MG63 (cell line): ENCODE data around the gene MYOCD. TPM values are rescaled to one million over a fixed set of nuclear protein-coding genes. Genes with fewer than 3 reads are reported as not detected.

Source experiments
- DNase-seq: peaks from one replicate; pipeline ENCODE4 v3.0.0-alpha.2; 2020
- H3K27me3 ChIP-seq: fragments of 250-450 bp; sonication (Bioruptor Pico); 2 replicates; pipeline ENCODE4 v1.5.1; 2020; ENCODE audit warnings: mild to moderate bottlenecking, moderate library complexity
- H3K36me3 ChIP-seq: fragments of 250-450 bp; sonication (Bioruptor Pico); 2 replicates; pipeline ENCODE4 v1.5.1; 2020; ENCODE audit warnings: mild to moderate bottlenecking, moderate library complexity
- H3K4me3 ChIP-seq: fragments of 250-450 bp; sonication (Bioruptor Pico); 2 replicates; pipeline ENCODE4 v1.5.1; 2020; ENCODE audit warnings: mild to moderate bottlenecking, moderate library complexity
- H3K9me3 ChIP-seq: fragments of 250-450 bp; sonication (Bioruptor Pico); 2 replicates; pipeline ENCODE4 v1.5.1; 2020; ENCODE audit warnings: mild to moderate bottlenecking, moderate library complexity
- total RNA-seq: library from RNA; depleted of rRNA; stranded (reverse); fragments of >200 nt; shearing (Covaris generic); gene quantifications from 2 replicates; pipeline ENCODE4 v1.2.3, GENCODE V29; 2014; ENCODE audit warnings: low replicate concordance; rRNA removed

The MYOCD gene, protein sequence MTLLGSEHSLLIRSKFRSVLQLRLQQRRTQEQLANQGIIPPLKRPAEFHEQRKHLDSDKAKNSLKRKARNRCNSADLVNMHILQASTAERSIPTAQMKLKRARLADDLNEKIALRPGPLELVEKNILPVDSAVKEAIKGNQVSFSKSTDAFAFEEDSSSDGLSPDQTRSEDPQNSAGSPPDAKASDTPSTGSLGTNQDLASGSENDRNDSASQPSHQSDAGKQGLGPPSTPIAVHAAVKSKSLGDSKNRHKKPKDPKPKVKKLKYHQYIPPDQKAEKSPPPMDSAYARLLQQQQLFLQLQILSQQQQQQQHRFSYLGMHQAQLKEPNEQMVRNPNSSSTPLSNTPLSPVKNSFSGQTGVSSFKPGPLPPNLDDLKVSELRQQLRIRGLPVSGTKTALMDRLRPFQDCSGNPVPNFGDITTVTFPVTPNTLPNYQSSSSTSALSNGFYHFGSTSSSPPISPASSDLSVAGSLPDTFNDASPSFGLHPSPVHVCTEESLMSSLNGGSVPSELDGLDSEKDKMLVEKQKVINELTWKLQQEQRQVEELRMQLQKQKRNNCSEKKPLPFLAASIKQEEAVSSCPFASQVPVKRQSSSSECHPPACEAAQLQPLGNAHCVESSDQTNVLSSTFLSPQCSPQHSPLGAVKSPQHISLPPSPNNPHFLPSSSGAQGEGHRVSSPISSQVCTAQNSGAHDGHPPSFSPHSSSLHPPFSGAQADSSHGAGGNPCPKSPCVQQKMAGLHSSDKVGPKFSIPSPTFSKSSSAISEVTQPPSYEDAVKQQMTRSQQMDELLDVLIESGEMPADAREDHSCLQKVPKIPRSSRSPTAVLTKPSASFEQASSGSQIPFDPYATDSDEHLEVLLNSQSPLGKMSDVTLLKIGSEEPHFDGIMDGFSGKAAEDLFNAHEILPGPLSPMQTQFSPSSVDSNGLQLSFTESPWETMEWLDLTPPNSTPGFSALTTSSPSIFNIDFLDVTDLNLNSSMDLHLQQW
- 0.10 TPM in 1 of 2 replicates, not detected in the other for total RNA-seq

DNA sequence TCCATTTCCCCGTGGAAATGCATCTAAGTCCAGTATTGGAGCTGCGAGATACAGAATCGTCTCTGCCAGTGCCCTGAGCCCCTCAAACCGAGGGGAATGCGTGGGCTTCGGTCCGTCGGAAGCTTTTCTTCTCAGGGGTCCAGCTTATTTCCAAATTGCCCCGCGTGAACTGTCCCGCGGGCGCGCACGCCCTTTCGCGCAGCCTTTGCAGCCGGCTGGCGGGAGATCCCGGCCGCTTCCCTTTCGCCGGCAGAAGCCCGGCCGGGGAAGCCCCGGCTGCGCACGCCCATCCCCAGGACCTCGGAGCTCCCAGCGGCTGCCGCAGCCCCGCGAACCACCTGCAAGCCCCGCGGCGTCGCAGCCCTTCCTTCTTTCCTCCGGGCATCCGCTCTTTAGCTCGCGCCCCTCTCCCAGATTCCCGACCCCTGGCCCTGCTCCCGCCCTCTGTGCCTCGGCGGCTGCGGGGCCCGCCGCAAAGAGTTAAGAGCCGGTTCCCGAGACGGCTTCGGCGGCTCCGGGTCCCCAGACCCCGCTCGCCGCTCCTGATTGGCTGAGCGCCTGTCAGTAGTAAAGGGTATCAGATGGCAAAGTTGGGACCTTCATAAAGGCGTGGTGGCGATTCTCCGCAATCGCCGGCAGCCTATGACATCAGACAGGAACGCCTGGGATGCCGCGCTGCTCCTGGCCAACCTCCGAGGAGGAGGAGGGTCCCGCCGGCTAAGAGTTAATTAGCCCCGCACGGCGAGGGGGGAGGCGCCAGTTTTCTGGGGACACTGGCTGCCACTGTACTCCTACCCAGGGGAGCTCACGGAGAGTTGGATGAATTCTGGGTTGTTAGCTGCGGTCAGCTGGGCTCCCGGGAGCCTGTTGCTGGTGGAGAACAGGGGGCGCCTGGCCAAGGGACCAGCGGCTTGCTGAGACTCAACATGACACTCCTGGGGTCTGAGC is at the start of gene MYOCD:
TSS of gene MYOCD (plus strand) at position 628 of the 948 bp plus-strand sequence. CDS start at position 927, 299 bp downstream.
- no peaks in the 10 kb centered on the region for H3K36me3 ChIP-seq
- H3K9me3 ChIP-seq, result no peaks in the 10 kb centered on the region
- peak within 1 kb of the TSS; percentile 55 for H3K4me3 ChIP-seq
- peak; percentile 53 for DNase-seq
- no peaks in the 10 kb centered on the region for H3K27me3 ChIP-seq

DNA sequence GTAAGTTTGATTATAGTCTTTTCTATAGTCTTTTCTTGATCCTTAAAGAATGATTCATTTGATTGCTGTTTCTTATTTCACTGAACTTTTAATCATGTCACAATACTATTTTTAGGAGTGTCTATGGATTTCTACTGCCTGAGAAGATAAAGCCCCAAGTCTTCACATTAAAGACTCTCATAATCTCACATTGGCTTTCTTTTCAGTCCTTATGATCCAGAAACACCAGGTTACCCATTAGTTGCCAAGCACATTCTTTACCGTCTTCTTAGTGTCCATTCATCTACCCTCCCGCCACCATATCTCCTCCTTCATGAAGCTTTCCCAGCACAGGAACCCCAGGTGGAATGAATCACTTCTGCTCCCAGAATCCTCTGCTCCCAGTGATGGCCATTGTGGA is 49.5 kb upstream of the MYOCD start:
- DNase-seq, result no peak
- no peaks in the 10 kb centered on the region for H3K36me3 ChIP-seq
- H3K27me3 ChIP-seq, result no peaks in the 10 kb centered on the region
- H3K9me3 ChIP-seq, result no peaks in the 10 kb centered on the region
- no peak overlapping the region for H3K4me3 ChIP-seq

DNA sequence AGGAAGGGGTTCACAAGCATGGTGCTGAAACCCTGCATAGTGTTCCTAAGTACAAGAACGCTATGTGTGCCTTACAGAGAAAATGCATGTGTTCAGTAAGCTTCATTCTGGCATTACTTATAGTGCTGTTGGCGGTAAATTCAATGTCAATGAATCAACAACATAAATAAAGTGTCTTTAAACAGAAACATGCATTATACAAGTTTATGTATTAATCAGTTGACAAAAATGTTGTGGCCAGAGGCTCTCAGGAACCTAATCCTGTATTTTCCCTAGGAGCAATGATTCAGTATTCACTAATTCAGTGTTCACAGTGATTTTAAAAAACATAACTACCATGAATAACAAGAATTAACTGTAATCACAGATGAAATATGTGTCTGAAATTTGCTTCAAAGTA is 47.1 kb upstream of the MYOCD start:
- no peaks in the 10 kb centered on the region for H3K9me3 ChIP-seq
- DNase-seq, result no peak
- H3K36me3 ChIP-seq, result no peaks in the 10 kb centered on the region
- no peak overlapping the region for H3K4me3 ChIP-seq
- H3K27me3 ChIP-seq, result no peaks in the 10 kb centered on the region

DNA sequence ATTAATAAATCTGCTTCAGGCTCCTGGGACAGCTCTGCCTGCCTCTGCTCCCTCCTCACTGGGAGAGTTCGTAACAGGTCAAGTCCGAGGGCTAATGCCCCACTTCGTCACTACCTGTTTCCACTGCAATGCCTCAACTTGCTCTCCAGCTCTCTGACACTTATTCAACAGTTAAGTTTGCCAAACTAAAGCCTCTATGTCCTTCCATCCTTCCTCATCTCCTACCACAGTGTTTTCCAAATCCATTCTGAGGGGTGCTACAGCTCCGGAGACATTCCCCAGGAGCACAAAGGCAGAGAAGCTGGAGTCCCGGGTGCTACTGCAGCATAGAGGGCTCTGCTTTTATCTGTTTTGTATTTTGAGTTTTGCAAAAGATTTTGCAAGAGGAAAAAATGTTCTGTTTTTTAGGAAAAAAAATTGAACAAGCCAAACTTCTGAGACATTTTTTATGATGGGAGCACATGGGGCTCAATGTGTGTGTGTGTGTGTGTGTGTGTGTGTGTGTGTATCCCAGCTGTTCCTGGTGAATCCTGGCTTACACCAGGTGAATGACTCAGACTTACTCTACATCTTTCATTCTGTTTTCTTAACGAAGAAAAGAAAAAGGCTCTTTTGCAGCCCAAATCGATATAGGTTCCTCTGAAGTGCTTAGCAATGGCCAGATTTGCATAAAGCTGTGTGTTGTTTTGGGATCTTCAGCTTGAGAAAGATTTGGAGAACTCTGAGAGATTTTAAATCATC is 46.1 kb upstream of the MYOCD start:
- no peaks in the 10 kb centered on the region for H3K9me3 ChIP-seq
- no peaks in the 10 kb centered on the region for H3K36me3 ChIP-seq
- no peak overlapping the region for H3K4me3 ChIP-seq
- no peak for DNase-seq
- no peaks in the 10 kb centered on the region for H3K27me3 ChIP-seq

DNA sequence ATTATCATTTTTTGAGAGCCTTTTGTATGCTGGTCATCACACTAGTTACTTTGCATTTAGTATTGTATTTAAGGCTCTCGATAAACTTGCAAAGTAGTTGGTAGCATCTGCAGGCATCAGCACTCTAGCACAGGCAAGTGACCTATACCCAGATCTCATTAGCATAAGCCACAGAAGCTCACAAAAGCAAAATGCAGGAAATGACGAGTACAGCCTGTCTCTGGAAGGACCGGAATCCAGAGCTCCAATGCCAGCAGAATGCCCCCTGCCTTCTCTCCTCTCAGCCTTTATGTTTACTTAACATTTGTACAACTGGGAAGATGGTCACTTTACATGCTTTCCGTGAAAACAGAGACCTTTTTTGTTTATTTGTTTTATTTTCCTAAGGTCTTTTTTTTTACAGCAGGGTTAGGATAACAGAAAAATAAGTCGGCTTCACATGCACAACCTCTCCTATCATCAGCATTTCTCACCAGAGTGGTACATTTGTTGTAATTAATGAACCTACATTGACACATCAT is 45.4 kb upstream of the MYOCD start:
- peak; percentile 62 for DNase-seq
- Histone ChIP-seq H3K27me3 (no peaks in the 10 kb centered on the region), H3K4me3 (no peak overlapping the region), H3K9me3 (no peaks in the 10 kb centered on the region), H3K36me3 (no peaks in the 10 kb centered on the region)

DNA sequence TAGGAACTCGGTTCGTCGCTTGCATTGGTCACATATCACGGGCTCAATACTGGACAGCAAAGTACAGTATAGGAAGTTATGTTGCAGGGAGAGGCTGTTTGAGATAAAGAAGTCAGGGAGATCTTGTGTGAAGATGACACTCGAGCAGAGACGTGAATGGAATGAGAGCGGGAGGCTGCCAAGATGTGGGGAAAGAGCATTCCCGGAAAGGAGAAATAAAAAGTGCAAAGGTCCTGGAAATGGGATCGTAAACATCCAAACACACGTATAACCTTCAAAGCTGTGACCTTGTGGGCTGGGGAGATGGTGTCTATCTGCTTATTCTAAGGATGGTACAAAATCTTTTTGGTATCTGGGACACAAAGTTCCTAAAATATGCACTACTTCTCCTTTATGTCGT is 43.0 kb upstream of the MYOCD start:
- Histone ChIP-seq H3K4me3 (no peak overlapping the region), H3K36me3 (no peaks in the 10 kb centered on the region), H3K27me3 (no peaks in the 10 kb centered on the region), H3K9me3 (no peaks in the 10 kb centered on the region)
- no peak for DNase-seq

DNA sequence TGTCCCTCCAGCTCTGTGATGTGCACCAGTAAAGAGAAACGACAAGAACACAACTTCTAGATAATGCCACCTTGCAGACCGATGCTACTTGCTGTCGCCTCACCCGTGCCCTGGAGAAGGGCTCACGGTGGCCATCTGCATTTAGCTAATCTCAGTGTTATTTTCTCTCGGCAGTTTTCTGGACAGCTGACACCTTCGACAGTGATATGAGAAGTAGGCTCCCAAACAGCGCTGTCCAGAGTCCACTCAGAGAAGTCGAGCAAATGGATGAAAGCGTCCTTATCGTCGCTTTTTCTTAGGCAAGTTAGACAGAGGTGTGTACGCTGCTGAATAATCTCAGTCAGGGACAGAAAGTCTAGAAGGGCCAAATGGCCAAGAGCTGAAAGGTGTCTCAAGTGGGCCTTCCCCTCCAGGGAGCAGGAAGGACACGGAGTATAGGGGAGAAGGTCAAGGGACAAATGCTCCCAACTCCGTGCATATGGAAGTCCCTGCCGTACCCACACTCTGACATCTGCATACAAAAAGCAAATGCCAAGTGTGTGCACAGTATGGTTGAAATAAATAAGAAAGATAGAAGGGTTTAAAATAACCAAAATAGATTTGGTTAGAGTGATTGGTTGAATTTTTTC is 42.4 kb upstream of the MYOCD start:
- Histone ChIP-seq H3K4me3 (no peak overlapping the region), H3K27me3 (no peaks in the 10 kb centered on the region), H3K36me3 (no peaks in the 10 kb centered on the region), H3K9me3 (no peaks in the 10 kb centered on the region)
- no peak for DNase-seq

DNA sequence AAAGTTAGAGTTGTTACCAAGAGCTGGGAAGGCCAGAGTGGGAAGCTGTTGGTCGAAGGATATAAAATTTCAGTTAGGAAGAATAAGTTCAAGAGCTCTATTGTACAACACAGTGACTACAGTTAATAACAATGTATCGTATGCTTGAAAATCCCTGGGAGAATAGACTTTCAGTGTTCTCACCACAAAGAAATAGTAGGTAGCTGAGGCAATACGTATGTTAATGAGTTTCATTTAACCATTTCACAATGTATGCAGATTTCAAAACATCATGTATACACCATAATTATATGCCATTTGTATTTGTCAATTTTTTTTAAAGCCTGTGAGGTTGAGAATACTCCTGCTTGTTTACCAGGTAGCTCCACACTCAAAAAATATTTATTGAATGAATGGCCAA is 41.5 kb upstream of the MYOCD start:
- H3K27me3 ChIP-seq, result no peaks in the 10 kb centered on the region
- no peaks in the 10 kb centered on the region for H3K36me3 ChIP-seq
- H3K9me3 ChIP-seq, result no peaks in the 10 kb centered on the region
- H3K4me3 ChIP-seq, result no peak overlapping the region
- DNase-seq, result no peak

DNA sequence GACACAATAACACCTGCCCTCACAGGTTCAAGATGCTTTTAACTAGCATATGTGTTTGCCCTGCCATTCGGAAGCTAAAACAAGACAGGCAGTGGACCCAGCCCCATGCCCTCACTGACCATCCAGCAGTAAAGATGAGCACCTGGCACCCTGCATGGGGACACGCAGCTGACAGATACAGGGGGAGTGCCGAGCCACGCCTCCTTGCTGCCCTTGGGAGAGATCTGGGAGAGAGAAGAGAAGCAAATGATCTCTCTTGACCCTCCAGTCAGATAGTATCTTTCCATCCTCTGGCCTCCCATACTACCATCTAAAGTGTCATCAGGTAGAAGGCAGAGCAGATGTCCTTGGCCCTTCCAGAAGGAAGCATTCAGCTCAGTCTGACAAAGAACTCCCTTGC is 40.6 kb upstream of the MYOCD start:
- H3K4me3 ChIP-seq, result no peak overlapping the region
- H3K9me3 ChIP-seq, result no peaks in the 10 kb centered on the region
- H3K36me3 ChIP-seq, result no peaks in the 10 kb centered on the region
- no peak for DNase-seq
- H3K27me3 ChIP-seq, result no peaks in the 10 kb centered on the region

DNA sequence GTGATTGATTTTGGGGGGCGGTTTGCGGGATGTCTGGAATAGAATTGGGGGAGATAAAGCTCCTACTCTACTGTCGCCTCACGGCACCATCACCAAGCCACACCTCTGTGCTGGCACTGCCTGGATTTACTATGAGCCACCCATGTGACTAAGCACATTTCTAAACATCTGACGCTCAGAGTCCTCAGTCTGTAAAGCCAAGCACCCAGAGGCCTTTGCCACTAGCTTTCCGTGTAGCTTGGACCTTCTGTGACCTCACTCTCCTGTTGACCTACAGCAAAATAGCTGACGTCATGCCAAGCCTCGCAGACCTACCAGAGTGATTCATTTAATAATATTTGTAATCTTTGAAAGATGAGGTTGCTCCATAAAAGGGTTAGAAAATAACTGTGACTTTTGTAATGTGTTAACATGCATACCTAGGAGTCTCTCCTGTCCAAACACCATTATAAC is 38.5 kb upstream of the MYOCD start:
- Histone ChIP-seq H3K36me3 (no peaks in the 10 kb centered on the region), H3K9me3 (no peaks in the 10 kb centered on the region)

DNA sequence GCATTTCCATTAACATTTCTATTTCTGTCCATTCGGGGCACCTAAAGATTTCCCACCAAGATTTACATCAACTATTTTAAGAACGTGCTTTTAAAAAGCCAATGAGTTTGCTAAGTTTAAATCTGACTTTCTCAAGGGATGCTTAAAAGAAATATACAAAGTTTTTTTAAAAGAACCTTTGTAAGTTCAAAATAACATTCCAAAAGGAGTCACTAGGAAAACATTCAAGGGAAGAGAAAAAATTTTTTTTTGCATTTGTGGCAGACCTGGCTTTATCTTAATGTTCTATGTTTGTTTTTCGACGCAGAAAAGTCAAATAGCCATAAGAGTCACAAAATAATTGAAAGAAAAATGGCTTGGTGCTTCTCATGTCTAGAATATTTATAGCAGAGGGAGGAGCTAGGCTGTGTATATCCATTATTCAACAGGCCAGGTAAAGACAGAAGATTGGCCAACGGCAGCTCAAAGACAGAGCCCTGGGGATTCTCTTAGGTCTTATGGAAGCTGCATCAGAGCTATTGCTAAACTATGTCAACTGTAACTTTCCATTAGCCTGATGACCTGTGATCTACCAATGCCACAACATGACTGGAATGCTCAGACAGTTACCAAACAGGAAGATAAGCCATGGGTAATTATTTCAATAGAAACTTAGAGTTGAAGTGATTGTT is 37.8 kb upstream of the MYOCD start:
- Histone ChIP-seq H3K9me3 (no peaks in the 10 kb centered on the region), H3K4me3 (no peak overlapping the region), H3K27me3 (no peaks in the 10 kb centered on the region), H3K36me3 (no peaks in the 10 kb centered on the region)
- DNase-seq, result no peak

More for the DNA sequence above, 38.5 kb upstream of the MYOCD start:
- H3K27me3 ChIP-seq, result no peaks in the 10 kb centered on the region
- DNase-seq, result peak; percentile 87
- no peak overlapping the region for H3K4me3 ChIP-seq

DNA sequence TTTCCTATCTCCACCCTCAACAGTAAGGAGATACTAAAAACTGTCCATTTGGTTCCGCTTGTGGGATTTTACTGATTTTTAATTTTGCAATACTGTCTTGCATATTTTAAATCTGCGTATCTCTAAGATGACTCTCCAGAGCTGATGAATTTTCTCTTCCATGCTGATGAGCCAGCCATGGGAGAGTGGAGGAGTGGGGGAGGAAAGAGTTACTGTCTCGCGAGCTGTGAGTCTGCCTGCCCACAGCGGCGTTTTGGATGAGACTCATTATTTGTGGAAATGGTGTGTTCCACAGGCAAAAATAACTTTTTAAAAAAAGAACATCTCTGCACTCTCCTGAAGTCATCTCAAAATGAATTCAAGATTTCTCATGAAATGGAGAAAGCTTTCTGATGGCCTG is 34.6 kb upstream of the MYOCD start:
- Histone ChIP-seq H3K4me3 (no peak overlapping the region), H3K27me3 (no peaks in the 10 kb centered on the region), H3K9me3 (no peaks in the 10 kb centered on the region), H3K36me3 (no peaks in the 10 kb centered on the region)
- no peak for DNase-seq

DNA sequence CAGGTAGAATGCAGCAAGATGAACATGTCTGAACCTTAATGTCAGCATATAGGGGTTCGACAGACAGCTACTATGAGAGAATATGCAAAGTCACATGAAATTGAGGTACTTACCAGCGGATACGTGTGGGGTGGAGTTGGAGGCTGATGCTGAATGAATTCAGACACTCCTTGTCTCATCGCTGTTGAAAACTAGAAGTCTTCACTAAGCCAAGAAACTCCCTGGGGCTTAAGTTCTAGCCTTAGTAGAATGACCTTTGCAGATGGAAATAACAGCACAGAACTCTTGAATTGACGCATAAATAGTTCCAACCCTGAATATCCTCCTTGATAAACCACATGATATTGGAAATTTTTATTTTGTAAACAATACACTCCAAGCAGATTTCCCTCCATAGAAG is 32.9 kb upstream of the MYOCD start:
- Histone ChIP-seq H3K9me3 (no peaks in the 10 kb centered on the region), H3K36me3 (no peaks in the 10 kb centered on the region), H3K27me3 (no peaks in the 10 kb centered on the region), H3K4me3 (no peak overlapping the region)
- DNase-seq, result no peak

DNA sequence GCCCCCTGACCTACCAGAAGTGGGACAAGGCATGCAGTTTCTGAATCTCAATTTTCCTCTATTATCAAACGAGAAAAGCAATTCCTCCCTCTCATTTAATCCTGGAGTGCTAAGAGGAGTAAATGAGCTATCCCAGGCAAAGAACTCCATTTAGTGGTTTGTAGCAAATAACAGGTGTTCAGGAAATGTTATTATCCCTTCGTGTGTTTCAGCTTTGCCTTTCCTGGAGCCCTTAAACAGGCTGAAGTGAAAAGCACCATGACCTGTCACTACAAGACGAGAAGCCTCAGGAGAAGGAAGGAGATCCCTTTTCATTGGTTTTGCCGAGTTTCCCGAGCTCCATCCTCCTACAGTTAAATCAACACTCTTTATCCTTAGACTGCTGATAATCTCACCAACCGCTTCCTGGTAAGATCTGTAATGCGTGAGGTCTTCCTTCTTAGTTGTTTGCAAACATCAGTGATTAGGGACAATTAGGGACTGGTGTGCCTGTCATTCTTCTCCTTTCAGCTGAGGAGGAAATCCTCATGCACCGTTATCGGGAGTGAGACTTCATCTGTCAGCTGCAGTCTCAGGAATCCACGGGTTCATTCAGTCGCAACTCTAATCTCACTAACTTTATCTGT is 30.8 kb upstream of the MYOCD start:
- DNase-seq, result no peak
- H3K36me3 ChIP-seq, result no peaks in the 10 kb centered on the region
- no peaks in the 10 kb centered on the region for H3K27me3 ChIP-seq
- no peaks in the 10 kb centered on the region for H3K9me3 ChIP-seq
- H3K4me3 ChIP-seq, result no peak overlapping the region
